Tibial nerve (tissue), 4 donors: ENCODE measurements around the gene GMCL2. TPM values are rescaled to one million over a fixed set of nuclear protein-coding genes. Genes with fewer than 3 reads are reported as not detected.
A peak's percentile ranks its signal among the peaks of the same experiment; 100 is the strongest.

Source experiments
- DNase-seq, 2 donors: peaks; one replicate each; pipeline ENCODE4 v3.0.0-alpha.2; 2019; ENCODE audit warnings: low spot score in 2 of 2
- H3K27ac ChIP-seq, 4 donors: fragments of 200-600 bp; sonication (generic) in 3 of 4; one replicate each; pipeline ENCODE4 v1.5.1; 2017 to 2019; ENCODE audit warnings: mild to moderate bottlenecking in 1 of 4
- H3K27me3 ChIP-seq, 2 donors: fragments of 200-600 bp; sonication (generic) in 1 of 2; one replicate each; pipeline versions ENCODE4 v1.5.1 to v1.6.0; 2017 to 2019
- H3K36me3 ChIP-seq, 3 donors: fragments of 200-600 bp; sonication (generic); one replicate each; pipeline ENCODE4 v1.5.1; 2018 to 2019
- H3K4me1 ChIP-seq, 4 donors: fragments of 200-600 bp; sonication (generic) in 3 of 4; one replicate each; pipeline ENCODE4 v1.5.1; 2017 to 2019
- H3K4me3 ChIP-seq, 4 donors: fragments of 200-600 bp; sonication (generic) in 3 of 4; one replicate each; pipeline ENCODE4 v1.5.1; 2017 to 2019; ENCODE audit warnings: mild to moderate bottlenecking in 1 of 4, moderate library complexity in 1 of 4
- H3K9me3 ChIP-seq, 4 donors: fragments of 200-600 bp; sonication (generic) in 3 of 4; one replicate each; pipeline ENCODE4 v1.5.1; 2017 to 2019
- CTCF ChIP-seq, 5 experiments: fragments of 200-600 bp in 3 of 5; fragments of 450-650 bp in 2 of 5; sonication (generic) in 3 of 5; IDR thresholded peaks; one replicate each; pipeline ENCODE4 v1.5.1; 2016 to 2019; ENCODE audit warnings: antibody characterized with exemption in 5 of 5, mild to moderate bottlenecking in 3 of 5, moderate library complexity in 2 of 5
- EP300 ChIP-seq, 2 donors: sonication (generic); formaldehyde crosslinking; IDR thresholded peaks; one replicate each; pipeline ENCODE4 v1.6.1; 2017; ENCODE audit warnings: antibody characterized with exemption in 2 of 2, mild to moderate bottlenecking in 1 of 2
- POLR2A ChIP-seq, 2 donors: fragments of 450-650 bp; IDR thresholded peaks; one replicate each; pipeline ENCODE4 v1.6.1; 2017; ENCODE audit warnings: antibody characterized with exemption in 2 of 2, mild to moderate bottlenecking in 2 of 2, moderate library complexity in 2 of 2
- WGBS, 2 donors: methylation state at CpG; one replicate each; pipeline ENCODE4 v1.1.5; 2018; 5-methylcytosine and 5-hydroxymethylcytosine counted together
- total RNA-seq, 4 donors: library from RNA; depleted of rRNA; stranded (reverse); fragments of >200 nt; gene quantifications; one replicate each; pipeline ENCODE4 v1.1.0, GENCODE V29; 2016

The GMCL2 gene
- total RNA-seq, 4 donors from 2014 or later, result not detected

- peaks cover 0 to 11% (median 3%) of the 10 kb centered on the region in 4 donors for H3K4me1 ChIP-seq
- no peak overlapping the region for H3K4me3 ChIP-seq
- no peak for TF ChIP-seq POLR2A (IDR thresholded peaks at IDR 0.05)
- no peak for TF ChIP-seq EP300 (IDR thresholded peaks at IDR 0.05)
- TF ChIP-seq CTCF (IDR thresholded peaks at IDR 0.05), result no peak
- 57% methylated on average over 36 to 38 of the region's 38 CpGs for WGBS, 2 donors
- H3K9me3 ChIP-seq, result no peaks in the 10 kb centered on the region
- no peak overlapping the region for H3K27ac ChIP-seq
- no peaks in the 10 kb centered on the region for H3K36me3 ChIP-seq
- peaks cover 0 to 19% of the 10 kb centered on the region in 2 donors for H3K27me3 ChIP-seq
- no peak for DNase-seq
Measured at GRCh38 chr5:178165581-178165980, 21.6 kb downstream of the GMCL2 start.

- Histone ChIP-seq H3K36me3 (no peaks in the 10 kb centered on the region), H3K27me3 (peaks cover 0 to 19% of the 10 kb centered on the region in 2 donors), H3K4me3 (peak overlapping the region in 1 of 4 donors; percentile 36)
Measured at GRCh38 chr5:178163772-178164735, 23.1 kb downstream of the GMCL2 start.

GRCh38 chr5:178162481-178162880 lies 24.7 kb downstream of the GMCL2 start:
- no peaks in the 10 kb centered on the region for H3K36me3 ChIP-seq
- no peak for TF ChIP-seq EP300 (IDR thresholded peaks at IDR 0.05)
- TF ChIP-seq POLR2A (IDR thresholded peaks at IDR 0.05), result no peak
- TF ChIP-seq CTCF (IDR thresholded peaks at IDR 0.05), result no peak
- peaks cover 0 to 11% (median 3%) of the 10 kb centered on the region in 4 donors for H3K4me1 ChIP-seq
- H3K9me3 ChIP-seq, result no peaks in the 10 kb centered on the region
- 76 to 78% methylated on average over 9 of the region's 9 CpGs for WGBS, 2 donors
- no peak for DNase-seq
- no peak overlapping the region for H3K4me3 ChIP-seq
- H3K27me3 ChIP-seq, result peaks cover 0 to 19% of the 10 kb centered on the region in 2 donors
- no peak overlapping the region for H3K27ac ChIP-seq

More at GRCh38 chr5:178163772-178164735, 23.1 kb downstream of the GMCL2 start:
- Histone ChIP-seq H3K9me3 (no peaks in the 10 kb centered on the region), H3K27ac (no peak overlapping the region), H3K4me1 (peaks cover 0 to 11% (median 3%) of the 10 kb centered on the region in 4 donors)
- peak; percentile 80 to 92 for DNase-seq
- WGBS, 2 donors, result 8 to 10% methylated on average over 24 to 33 of the region's 33 CpGs
- peak in 1 of 2 donors; percentile 19 for TF ChIP-seq EP300 (IDR thresholded peaks at IDR 0.05)
- TF ChIP-seq POLR2A (IDR thresholded peaks at IDR 0.05), result no peak
- peak; percentile 94 to 99 (median 98) for TF ChIP-seq CTCF (IDR thresholded peaks at IDR 0.05)

GRCh38 chr5:178160176-178160575 lies 27.0 kb downstream of the GMCL2 start:
- no peaks in the 10 kb centered on the region for H3K9me3 ChIP-seq
- no peak overlapping the region for H3K27ac ChIP-seq
- H3K4me3 ChIP-seq, result no peak overlapping the region
- H3K27me3 ChIP-seq, result peaks cover 0 to 9% of the 10 kb centered on the region in 2 donors
- TF ChIP-seq POLR2A (IDR thresholded peaks at IDR 0.05) (no peak), CTCF (IDR thresholded peaks at IDR 0.05) (no peak), EP300 (IDR thresholded peaks at IDR 0.05) (no peak)
- DNase-seq, result no peak
- WGBS, 2 donors, result 83 to 87% methylated on average over 5 of the region's 5 CpGs
- no peaks in the 10 kb centered on the region for H3K36me3 ChIP-seq
- peaks cover 0 to 11% (median 3%) of the 10 kb centered on the region in 4 donors for H3K4me1 ChIP-seq

- H3K4me3 ChIP-seq, result no peak overlapping the region
- TF ChIP-seq CTCF (IDR thresholded peaks at IDR 0.05) (no peak), EP300 (IDR thresholded peaks at IDR 0.05) (no peak), POLR2A (IDR thresholded peaks at IDR 0.05) (no peak)
- no peak overlapping the region for H3K27ac ChIP-seq
- no peaks in the 10 kb centered on the region for H3K9me3 ChIP-seq
- DNase-seq, result no peak
- WGBS, 2 donors, result 67 to 78% methylated on average over 8 of the region's 8 CpGs
- peaks cover 0 to 30% (median 13%) of the 10 kb centered on the region in 4 donors for H3K4me1 ChIP-seq
- no peaks in the 10 kb centered on the region for H3K27me3 ChIP-seq
- H3K36me3 ChIP-seq, result peaks cover 0 to 16% (median 0%) of the 10 kb centered on the region in 3 donors
Measured at GRCh38 chr5:178155065-178155464, 32.1 kb downstream of the GMCL2 start.
